NCI-H2227 treated with DMSO at 0.1 percent for 48 hours (cell line): ENCODE results near the gene STN1.

Source experiments
- DNase-seq: peaks from one replicate; lab custom pipeline; 2025; lab: John Stamatoyannopoulos, UW

The STN1 gene

GRCh38 chr10:103843045-103843444 is 74.9 kb downstream of the STN1 start:
- DNase-seq, result no peak

- DNase-seq, result no peak
These were observed 75.4 kb downstream of the STN1 start for GRCh38 chr10:103842605-103843004.

- DNase-seq, result no peak
These were observed 76.5 kb downstream of the STN1 start for GRCh38 chr10:103841519-103841918.

GRCh38 chr10:103840740-103841070 is 77.3 kb downstream of the STN1 start:
- DNase-seq, result no peak

- no peak for DNase-seq
These were observed 77.9 kb downstream of the STN1 start for GRCh38 chr10:103839872-103840739.

- no peak for DNase-seq
These were observed 78.5 kb downstream of the STN1 start for GRCh38 chr10:103839519-103839871.

- DNase-seq, result no peak
These were observed 79.0 kb downstream of the STN1 start for GRCh38 chr10:103838862-103839518.

- DNase-seq, result no peak
These were observed 80.0 kb downstream of the STN1 start for GRCh38 chr10:103838070-103838395.

- DNase-seq, result no peak
These were observed 80.5 kb downstream of the STN1 start for GRCh38 chr10:103837370-103838069.

- no peak for DNase-seq
These were observed 81.1 kb downstream of the STN1 start for GRCh38 chr10:103836861-103837260.

GRCh38 chr10:103836273-103836672 is 81.7 kb downstream of the STN1 start:
- no peak for DNase-seq

- no peak for DNase-seq
These were observed 82.6 kb downstream of the STN1 start for GRCh38 chr10:103835096-103836050.

GRCh38 chr10:103834436-103835095 is 83.4 kb downstream of the STN1 start:
- no peak for DNase-seq

GRCh38 chr10:103833731-103834365 is 84.1 kb downstream of the STN1 start:
- no peak for DNase-seq

GRCh38 chr10:103832806-103833205 is 85.2 kb downstream of the STN1 start:
- DNase-seq, result no peak
